ENCODE results near the gene DNPH1.

The DNPH1 gene

GRCh38 chr6:43263314-43264178, 34.3 kb upstream of the DNPH1 start:
- no peak for DNase-seq

DNA sequence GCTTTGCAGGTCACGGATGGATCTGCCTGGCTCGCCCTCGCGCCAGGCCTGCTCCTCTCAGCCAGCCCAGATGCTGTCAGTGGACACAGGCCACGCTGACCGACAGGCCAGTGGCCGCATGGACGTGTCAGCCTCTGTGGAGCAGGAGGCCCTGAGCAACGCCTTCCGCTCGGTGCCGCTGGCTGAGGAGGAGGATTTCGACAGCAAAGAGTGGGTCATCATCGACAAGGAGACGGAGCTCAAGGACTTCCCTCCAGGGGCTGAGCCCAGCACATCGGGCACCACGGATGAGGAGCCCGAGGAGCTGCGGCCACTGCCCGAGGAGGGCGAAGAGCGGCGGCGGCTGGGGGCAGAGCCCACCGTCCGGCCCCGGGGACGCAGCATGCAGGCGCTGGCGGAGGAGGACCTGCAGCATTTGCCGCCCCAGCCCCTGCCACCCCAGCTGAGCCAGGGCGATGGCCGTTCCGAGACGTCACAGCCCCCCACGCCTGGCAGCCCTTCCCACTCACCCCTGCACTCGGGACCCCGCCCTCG, 33.6 kb upstream of the DNPH1 start:
- no peak for DNase-seq

- DNase-seq = no peak
These were observed 32.9 kb upstream of the DNPH1 start for GRCh38 chr6:43262000-43262779.

- DNase-seq = no peak
These were observed 31.9 kb upstream of the DNPH1 start for GRCh38 chr6:43261198-43261597.

GRCh38 chr6:43260791-43261190, 31.5 kb upstream of the DNPH1 start:
- no peak for DNase-seq

GRCh38 chr6:43258807-43259686, 29.8 kb upstream of the DNPH1 start:
- no peak for DNase-seq

- DNase-seq = no peak
These were observed 28.9 kb upstream of the DNPH1 start for GRCh38 chr6:43258180-43258579.

DNA sequence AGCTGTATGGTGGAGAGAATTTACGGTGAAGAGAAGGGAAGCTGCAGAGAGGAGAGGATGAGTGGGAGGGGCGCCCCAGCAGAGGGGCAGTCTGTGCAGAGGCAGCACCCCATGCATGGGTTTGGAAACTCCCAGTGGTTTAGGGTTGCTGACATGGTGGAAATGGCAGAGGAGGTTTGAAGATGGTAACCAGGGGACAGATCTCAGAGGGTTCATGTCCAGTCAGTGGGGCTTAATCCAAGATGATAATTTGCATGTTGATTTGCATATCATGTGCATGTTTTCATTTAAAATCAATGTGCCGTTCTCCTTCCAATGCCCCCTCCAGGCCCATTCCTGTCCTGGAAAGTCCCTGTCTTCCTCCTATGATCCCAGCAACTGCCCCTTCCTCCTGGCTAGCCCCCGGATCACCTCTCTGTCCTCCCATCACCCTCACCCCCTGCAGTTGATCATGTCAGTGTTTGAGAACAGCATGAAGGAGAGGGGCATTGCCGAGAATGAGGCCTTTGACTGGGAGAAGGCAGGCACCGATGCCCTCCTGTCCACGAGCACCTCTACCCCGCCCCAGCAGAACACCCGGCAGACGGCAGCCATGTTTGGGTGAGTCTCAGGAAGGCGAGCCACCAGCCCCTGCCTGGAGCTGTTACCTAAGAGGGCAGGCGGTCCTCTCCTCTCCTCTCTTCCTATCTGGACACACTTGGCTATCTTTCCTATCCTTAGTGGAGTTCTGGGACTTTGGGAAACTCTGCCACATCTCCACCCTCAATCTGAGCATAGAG, 28.3 kb upstream of the DNPH1 start:
- DNase-seq = no peak

DNA sequence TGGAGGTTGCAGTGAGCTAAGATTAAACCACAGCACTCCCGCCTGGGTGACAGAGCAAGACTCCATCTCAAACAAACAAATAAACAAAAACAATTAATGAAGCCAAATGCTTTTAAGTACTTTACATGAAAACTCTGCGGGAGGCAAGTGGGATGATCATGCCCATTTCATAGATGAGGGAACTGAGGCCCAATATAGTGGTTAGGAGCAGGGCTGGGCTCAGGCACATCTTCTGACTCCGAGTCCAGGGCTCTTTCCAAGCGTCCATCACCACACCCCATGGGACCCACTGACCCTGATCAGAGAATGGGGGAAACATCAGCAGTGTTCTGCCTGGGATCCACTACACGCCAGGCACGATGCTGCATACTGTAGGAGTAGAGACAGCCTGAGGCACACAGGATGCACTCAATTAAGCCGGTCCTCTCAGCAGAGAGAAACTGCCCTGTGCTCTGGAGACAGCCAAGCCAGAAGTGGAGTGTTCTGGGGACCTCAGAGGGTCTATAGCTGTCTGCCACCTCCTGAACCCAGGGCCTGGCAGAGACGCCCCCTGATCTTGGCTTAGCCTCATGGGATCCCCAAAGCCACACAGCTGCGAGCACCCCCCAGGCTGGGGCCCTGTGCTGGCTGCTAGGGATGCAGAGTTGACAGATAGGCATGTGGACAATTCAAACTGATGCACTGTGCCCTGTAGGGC, 27.5 kb upstream of the DNPH1 start:
- no peak for DNase-seq

- DNase-seq = no peak
These were observed 26.2 kb upstream of the DNPH1 start for GRCh38 chr6:43255408-43256054.

DNA sequence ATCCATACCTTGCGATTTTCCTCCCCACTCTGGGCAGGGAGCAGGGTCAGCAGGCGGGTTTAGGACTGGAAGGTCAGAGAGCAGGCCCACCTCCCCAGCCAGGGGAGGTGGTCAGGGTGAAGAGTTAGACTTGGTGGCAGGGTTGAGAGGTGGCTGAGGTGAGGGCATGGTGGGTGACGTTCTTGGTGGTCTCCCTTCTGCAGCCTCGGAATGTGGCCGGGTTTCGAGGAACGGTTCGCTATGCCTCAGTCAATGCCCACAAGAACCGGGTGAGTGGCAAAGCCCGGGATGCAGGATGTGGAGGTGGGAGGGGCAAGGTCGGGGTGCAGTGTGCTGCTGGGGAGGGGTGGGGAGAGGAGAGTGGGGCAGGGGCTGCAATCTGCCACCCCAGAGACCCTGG, 25.6 kb upstream of the DNPH1 start:
- no peak for DNase-seq

- DNase-seq = no peak
These were observed 25.0 kb upstream of the DNPH1 start for GRCh38 chr6:43254138-43254817.

- DNase-seq = no peak
These were observed 24.1 kb upstream of the DNPH1 start for GRCh38 chr6:43253401-43253800.

GRCh38 chr6:43250992-43251373, 21.7 kb upstream of the DNPH1 start:
- DNase-seq = no peak

- no peak for DNase-seq
These were observed 19.5 kb upstream of the DNPH1 start for GRCh38 chr6:43248791-43249190.

- no peak for DNase-seq
These were observed 18.8 kb upstream of the DNPH1 start for GRCh38 chr6:43248101-43248500.

- DNase-seq = no peak
These were observed 18.1 kb upstream of the DNPH1 start for GRCh38 chr6:43247114-43247999.

- no peak for DNase-seq
These were observed 17.2 kb upstream of the DNPH1 start for GRCh38 chr6:43246301-43247113.
